Amniotic stem cell (primary cell): ENCODE measurements around the gene MACC1.
"Not testable (repeated sequence)": the region's sequence is repeated elsewhere in the genome, so short reads cannot be mapped to it uniquely, and the experiment has no call there.

Experiments used
- DNase-seq: peaks from one replicate; lab custom pipeline; 2025; lab: John Stamatoyannopoulos, UW

The MACC1 gene

GRCh38 chr7:20207811-20208210, 9.4 kb downstream of the MACC1 start:
- not testable (repeated sequence) for DNase-seq

- DNase-seq = no peak
These were observed 10.9 kb downstream of the MACC1 start for GRCh38 chr7:20206104-20206896.

GRCh38 chr7:20203316-20203715, 13.9 kb downstream of the MACC1 start:
- DNase-seq = no peak

- DNase-seq = no peak
These were observed 15.8 kb downstream of the MACC1 start for GRCh38 chr7:20201380-20201779.

- DNase-seq = no peak
These were observed 16.2 kb downstream of the MACC1 start for GRCh38 chr7:20200971-20201370.

- DNase-seq = no peak
These were observed 16.8 kb downstream of the MACC1 start for GRCh38 chr7:20200361-20200760.

GRCh38 chr7:20199015-20199737, 18.0 kb downstream of the MACC1 start:
- DNase-seq = no peak

GRCh38 chr7:20198260-20198659, 18.9 kb downstream of the MACC1 start:
- no peak for DNase-seq

- no peak for DNase-seq
These were observed 19.3 kb downstream of the MACC1 start for GRCh38 chr7:20197837-20198236.

GRCh38 chr7:20197125-20197748, 19.9 kb downstream of the MACC1 start:
- no peak for DNase-seq

- DNase-seq = no peak
These were observed 22.7 kb downstream of the MACC1 start for GRCh38 chr7:20194343-20194995.

- DNase-seq = no peak
These were observed 23.3 kb downstream of the MACC1 start for GRCh38 chr7:20193873-20194272.

GRCh38 chr7:20193242-20193777, 23.9 kb downstream of the MACC1 start:
- no peak for DNase-seq

- no peak for DNase-seq
These were observed 25.8 kb downstream of the MACC1 start for GRCh38 chr7:20191391-20191869.

GRCh38 chr7:20190560-20191390, 26.4 kb downstream of the MACC1 start:
- no peak for DNase-seq

- DNase-seq = no peak
These were observed 27.3 kb downstream of the MACC1 start for GRCh38 chr7:20189852-20190251.

- no peak for DNase-seq
These were observed 28.6 kb downstream of the MACC1 start for GRCh38 chr7:20188567-20188966.

GRCh38 chr7:20187850-20188249, 29.3 kb downstream of the MACC1 start:
- not testable (repeated sequence) for DNase-seq

GRCh38 chr7:20185988-20186387, 31.2 kb downstream of the MACC1 start:
- DNase-seq = no peak

- DNase-seq = no peak
These were observed 34.1 kb downstream of the MACC1 start for GRCh38 chr7:20183086-20183485.

GRCh38 chr7:20176578-20177242, 40.5 kb downstream of the MACC1 start:
- no peak for DNase-seq
